OCI-M2 (cell line): ENCODE data around the gene HTR6.
"Not testable (repeated sequence)": the region's sequence is repeated elsewhere in the genome, so short reads cannot be mapped to it uniquely, and the experiment has no call there.

ENCODE experiments used
- DNase-seq: peaks from one replicate; lab custom pipeline; 2025; ENCODE audit not compliant: unreplicated experiment; lab: John Stamatoyannopoulos, UW

The HTR6 gene

DNA sequence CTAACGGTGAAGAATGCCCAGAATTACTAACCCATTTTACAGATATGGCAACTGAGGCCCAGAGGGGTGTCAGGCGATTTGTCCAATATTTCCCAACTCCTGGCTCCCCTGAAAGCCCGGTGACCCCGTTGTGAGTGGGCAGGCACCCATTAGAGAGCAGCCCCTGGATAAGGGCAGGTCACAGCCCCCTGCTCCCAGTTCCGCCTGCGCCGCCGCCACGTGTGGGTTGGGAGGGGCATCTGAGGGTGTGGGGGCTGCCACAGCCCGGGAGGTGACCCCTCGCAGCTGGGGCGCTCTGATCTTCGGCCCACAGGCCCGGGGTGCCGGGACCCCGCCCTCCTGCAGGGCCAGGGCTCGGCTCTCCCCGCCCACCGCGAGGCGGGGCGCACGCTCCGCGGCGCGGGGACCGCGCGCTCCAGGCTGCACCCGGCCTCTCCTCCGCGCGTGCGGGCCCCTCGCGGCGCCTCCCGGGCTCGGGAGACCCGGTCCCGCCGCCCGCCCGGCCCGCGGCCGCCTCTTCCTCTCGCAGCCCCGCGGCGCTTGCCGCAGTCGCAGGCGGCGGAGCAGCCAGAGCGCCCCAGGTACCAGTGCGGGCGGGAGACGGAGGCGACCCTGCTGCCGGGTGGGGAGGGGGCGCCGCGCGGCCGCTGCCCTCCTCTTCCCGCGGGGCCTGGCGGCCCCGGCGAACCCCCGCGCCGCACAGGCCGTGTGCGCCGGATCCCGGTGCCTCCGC lies at the start of gene HTR6:
TSS of gene HTR6 (plus strand) at position 423 of the 733 bp plus-strand sequence. CDS start 879 bp downstream, outside the sequence.
- no peak for DNase-seq

DNA sequence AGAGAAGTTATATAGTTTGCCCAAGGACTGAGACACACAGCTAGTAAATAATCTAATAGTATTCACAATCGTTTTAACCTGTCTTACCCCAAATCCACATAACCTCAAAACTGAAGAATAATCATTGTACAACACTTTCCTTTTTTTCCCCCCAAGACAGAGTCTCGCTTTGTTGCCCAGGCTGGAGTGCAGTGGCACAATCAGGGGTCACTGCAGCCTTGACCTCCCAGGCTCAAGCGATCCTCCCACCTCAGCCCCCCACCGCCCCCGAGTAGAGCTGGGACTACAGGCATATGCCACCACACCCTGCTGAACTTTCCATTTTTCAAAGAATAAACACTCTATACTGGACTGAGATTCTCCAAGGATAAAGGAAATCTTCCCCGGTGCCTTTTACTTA lies 49.2 kb upstream of the HTR6 start:
- no peak for DNase-seq

DNA sequence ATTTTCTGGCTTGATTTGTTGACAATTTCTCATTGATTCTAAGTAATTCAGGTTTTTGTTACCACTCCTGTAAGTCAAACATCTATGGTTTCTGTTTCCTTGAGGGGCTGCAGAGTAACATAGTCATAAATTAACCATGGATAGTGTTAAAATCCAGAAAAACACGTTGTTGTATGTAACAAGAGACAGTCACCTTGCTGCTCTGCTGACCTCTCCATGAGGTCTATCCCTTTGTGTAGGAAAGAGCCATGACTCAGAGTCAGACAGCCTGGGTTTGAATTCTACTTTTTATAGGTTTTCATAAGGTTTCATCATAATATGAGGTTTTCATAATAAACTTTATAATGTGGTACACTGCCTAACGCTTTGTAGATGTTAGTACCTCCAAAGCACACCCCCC lies 48.2 kb upstream of the HTR6 start:
- DNase-seq: no peak

DNA sequence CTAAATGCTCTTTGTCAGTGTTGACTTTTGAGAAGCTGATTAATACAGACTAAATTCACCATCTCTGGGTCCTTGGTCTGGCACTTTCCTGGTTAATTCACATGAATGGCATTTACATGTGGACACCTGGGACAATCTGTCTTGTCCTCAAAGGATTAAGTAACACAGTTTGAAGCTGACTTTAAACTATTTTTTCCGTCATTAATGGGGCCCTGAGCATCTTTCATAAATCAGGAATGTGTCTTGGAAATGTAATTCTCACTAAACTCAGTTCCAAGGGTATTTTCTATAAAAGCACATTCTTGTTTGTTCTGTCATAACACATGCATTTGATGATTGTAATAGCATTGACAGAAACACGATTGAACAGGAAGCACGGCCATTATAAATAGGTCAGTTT lies 47.3 kb upstream of the HTR6 start:
- DNase-seq: no peak

DNA sequence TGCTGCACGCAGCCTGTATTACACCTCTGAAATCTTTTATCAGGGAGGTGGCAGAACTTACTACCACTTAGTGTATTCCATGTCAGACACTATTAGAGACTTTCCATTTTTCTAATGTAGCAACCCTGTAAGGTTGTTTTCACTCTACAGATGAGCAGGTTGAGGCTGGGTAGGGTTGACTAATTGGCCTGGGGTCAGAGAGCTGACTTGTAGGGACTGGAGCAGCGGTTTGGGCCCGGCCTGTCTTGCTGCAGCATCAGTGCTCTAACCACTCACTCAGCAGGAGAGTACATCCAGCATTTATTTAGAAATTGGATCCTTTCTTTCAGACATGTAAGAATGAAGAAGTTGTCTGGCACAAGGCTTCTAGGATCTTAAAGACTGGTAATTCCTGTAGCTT lies 46.2 kb upstream of the HTR6 start:
- no peak for DNase-seq

DNA sequence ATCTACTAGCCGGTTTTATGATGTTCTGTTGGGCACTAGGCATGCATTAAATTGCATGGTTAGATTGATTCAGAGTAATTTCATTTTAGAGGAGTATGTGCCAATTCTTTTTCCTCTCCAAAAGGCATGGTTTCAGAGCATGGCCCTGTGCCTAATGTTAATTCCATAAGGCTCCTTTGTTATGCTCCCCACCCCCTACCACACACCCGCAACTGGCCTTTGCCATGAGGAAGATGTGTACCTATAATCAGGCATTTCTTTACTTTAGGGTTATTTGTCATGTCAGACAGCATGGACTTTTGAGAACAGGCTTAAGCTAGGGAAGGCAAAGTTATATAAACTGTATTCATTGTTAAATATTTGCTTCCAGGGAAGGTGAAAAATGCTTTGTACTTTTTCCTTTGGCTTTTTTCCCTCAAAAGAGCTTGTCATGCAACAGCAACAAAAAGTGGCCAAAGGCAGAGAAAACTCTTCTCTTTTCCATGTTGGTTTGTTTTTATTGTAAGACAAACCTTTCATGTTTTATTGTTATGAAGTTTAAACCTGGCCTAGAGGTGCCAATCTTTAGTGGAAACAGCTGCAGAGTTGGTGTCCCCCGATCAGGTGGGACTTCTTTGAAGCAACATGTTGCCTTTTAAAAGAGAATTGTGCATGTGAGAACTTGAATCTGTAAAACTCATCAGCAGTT lies 44.8 kb upstream of the HTR6 start:
- no peak for DNase-seq

DNA sequence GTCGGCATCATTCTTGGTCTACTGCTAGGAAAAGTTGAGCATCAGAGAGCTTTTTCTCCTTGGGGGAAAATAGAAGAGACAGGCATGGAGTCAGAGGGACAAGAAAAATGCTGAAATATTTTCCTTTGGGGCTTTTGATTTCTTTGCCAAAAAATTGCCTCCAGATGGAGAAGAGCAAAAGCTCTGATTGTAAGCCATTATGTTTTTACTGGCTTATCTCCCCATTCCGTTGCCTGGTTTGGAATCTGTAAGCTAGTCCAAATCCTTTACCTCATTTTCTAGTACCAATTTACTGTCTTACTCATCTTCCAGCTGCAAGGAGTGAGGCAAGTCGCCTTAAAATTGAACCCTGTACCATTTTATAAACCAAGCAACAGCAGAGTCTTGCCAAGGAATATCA lies 43.9 kb upstream of the HTR6 start:
- DNase-seq: no peak

DNA sequence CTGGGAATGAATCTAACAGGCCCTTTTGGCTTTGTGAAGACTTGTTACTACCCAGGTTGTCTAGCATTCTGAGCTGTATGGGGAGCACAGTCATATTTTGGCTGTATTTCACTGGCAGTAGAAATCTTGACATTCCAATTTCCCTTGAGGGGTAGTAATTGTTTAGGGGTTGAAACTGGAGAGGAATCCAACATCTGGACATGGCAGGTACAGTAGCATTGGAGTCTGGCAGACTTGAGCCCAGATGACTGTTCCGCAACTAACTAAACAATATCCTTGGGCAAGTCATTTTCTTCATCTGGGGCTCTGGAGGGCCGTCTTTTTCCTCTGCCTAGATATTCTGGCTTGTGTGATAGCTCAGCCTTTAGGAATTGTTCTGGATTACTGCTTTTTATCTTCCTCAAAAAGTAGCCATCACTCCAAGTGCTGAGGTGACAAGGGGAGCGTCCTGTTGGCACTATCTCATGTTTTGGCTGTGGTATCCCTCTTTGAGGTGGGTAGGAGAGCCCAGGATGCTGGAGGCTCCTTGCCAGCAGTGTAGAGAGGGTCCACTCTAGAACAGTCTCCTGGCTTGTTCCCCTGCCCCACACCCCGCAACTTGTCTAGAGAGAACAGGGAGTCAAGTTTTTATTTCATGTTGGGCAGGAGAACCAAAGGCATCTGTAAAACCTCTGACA lies 43.3 kb upstream of the HTR6 start:
- no peak for DNase-seq

DNA sequence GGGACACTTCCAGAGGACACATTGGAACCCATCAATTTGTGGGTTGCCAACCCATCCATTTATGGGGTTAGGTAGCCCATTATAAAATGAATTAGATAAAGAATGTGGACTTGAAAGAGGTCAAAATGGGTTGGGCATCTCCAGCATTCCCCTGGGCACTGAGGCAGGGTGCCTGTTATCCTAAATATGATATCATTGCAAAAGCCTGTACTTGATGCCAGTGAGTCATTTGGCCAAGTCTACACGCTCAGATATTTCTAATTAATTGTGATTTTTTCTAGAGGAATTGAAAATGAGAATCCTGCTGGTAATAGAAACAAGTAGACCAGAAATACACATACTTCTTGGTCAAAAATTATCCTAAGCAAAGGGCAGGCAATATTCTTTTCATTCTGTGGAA lies 42.5 kb upstream of the HTR6 start:
- no peak for DNase-seq

DNA sequence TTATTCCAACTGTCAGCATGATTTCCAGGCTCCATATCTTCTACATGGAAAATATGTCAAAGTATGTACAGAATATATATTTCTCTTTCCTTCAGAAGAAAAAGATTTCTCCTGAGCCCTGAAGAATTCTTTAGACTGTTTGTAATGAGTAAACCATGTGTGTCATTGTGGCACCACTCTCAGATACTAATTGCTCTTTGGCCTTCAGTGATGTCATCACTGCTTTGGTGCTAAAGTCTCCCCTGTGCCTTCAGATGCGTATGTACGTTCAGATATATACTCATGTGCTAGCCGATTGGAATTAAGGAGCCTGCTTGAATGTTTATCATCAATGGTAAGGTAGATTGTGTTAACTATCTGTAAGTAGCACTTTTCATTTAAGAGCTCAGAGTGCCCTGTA lies 41.2 kb upstream of the HTR6 start:
- no peak for DNase-seq

DNA sequence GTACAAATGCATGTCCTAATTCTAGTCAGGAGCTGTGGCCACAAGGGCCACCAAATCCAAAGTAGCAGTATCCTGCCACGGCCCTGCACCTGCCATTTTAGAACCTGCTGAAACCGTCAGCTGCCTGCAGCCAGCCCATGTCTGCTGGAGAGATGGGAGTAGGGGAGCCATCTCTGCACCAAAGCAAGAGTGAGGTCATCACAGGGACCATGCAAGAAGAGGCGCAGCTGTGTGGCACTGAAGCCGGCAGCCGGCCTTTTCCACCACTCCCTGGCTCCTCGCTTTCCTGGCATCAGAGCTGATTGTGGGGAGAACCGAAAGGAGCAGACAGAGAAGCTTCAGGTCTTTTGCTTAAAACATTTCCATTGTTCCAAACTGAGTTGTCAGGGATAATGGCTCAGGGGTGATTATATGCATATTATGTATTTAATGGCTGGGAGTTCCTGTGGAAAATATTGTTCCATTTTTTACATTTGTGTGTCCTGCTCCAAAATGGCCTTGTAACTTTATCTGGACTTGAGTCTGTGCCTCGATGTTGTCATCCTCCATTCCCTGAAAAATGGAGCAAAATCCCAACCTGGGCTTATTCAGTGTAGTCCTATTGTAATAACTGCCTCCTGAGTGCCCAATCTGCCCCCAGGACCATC lies 39.3 kb upstream of the HTR6 start:
- DNase-seq: no peak

DNA sequence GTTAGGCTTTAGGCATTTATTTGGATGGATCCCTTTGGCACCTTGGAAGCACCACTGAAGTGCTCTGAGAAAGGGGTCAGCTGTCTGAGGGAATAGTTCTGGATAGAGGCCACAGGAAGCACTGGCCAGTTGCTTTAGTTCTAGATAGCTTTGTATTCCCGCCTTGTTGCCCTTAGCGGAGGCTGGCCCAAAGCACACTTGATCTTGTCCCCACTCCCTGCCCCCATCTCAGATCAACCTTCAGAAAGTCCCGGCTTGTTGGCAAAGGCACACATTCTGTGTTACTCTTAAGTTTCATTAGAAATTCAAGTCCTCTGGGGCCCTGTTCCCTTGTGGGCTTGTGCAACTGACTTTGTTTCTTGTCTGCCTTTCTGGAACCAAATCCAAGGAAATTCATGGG lies 35.8 kb upstream of the HTR6 start:
- no peak for DNase-seq

DNA sequence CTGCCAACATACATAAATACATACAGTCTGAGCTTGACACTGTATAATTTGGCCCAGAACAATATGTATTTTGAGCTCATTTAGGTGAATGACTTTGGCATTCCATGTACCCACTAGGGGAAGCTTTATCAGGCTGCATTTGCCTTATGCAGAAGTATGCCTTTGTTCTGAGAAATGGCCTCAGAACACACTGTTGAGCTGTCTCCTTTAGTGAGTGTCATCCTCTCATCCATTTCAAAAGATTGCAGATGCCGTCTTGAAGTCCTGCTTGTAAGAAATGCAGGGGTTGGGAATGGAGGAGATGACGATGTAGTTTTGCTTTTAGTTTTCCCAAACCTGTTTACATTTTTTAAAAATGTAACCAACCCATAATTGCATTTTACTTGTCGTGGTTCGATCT lies 35.3 kb upstream of the HTR6 start:
- no peak for DNase-seq

DNA sequence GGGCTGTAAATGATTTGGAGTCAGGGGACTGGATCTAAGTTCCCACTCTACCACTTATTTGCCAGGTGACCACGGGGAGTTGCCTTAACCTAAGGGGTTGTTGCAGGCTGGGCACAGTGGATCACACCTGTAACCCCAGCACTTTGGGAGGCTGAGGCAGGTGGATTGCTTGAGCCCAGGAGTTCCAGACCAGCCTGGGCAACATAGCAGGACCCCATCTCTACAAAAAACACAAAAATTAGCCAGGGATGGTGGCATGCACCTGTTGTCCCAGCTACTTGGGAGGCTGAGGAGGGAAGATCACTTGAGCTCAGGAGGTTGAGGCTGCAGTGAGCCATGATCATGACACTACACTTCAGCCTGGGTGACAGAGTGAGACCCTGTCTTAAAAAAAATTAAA lies 34.5 kb upstream of the HTR6 start:
- DNase-seq: not testable (repeated sequence)

DNA sequence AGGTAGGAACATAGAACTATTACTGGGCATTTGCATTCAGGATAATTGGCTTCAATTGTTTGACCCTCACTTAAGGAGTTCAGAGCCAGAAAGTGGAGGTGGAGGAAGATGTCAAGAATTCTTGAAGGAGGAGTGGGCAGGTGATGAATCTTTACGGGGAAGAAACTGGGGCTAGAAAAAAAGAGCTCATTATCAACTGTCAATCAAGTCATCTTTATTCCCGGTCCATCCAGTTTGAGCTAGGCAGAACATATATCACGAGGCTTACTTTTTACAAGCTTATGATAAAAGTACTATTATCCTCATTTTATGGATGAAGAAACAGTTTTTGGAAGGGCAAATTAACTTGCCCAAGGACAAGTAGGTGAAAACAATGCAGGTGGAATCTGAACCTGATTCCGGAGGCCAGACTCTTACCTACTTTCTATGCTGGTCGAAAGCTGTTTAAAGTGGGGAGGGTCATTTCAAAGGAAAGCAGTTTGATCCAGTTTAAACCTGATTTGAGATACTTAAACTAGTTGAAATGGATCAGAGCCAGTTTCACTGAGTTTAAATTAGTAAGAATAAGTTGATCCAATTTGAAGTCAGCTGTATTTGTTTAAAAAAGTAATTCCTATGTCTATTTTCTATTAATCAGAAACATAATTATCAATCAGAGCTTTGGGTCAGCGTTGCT lies 33.8 kb upstream of the HTR6 start:
- no peak for DNase-seq

DNA sequence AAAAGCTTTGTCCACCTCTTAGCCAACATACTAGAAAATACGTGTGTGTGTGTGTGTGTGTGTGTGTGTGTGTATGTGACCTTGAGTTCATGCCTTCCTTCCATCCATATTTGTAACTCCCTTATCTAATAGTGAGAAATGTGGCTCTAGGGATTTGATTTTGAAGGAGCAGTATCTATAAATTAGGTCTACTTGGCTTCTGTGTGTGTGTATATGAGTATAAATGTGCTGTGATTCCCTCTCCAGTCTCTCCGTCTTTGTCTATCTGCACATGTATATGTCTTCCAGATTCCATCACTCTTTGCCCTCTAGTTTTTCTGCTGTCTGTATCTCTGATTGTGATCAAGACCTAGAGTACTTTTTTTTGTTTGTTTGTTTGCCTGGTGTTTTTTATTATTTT lies 32.5 kb upstream of the HTR6 start:
- DNase-seq: no peak

DNA sequence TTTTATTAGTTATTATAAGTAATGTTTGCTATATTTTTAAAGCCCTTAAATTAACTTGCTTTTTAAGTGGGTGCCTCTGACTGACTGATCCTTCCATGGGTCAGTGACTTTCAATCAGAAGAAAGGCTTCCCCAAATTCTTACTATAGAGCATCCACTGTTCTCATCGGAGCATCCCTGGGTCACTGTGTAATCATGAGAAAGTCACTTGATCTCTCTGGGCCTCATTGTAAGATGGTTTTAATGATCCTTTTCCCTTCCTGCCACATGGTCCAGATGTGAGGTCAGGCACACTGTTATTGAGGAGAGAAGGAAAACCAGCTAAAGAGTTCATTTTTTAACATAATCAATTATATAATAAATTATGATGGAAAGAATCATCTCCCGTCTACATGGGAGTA lies 31.6 kb upstream of the HTR6 start:
- DNase-seq: no peak

DNA sequence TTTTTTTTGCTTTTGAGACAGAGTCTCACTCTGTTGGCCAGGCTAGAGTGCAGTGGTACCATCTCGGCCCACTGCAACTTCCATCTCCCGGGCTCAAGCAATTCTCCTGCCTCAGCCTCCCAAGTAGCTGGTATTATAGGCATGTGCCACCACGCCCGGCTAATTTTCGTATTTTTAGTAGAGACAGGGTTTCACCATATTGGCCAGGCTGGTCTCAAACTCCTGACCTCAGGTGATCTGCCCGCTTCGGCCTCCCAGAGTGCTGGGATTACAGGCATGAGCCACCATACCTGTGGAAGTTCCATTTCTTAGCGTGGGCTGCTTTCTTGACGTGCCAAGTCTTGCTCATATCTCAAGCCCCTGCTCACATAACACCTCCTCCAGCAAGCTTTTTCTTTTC lies 29.6 kb upstream of the HTR6 start:
- DNase-seq: not testable (repeated sequence)

DNA sequence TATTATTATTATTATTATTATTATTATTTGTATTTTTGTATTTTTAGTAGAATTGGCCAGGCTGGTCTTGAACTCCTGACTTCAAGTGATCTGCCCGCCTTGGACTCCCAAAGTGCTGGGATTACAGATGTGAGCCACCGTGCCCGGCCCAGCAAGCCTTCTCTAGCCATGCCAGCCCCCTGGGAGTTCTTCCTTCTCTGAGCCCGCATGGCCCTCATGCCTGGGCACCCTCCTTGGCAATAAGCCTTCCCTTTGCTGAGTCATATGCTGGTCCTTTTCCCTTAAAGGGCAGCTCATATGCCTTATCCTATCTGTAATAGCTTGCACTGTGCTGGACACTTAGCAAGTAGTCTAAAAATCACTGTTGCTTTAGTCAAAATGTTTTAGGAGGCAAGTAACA lies 29.0 kb upstream of the HTR6 start:
- no peak for DNase-seq

DNA sequence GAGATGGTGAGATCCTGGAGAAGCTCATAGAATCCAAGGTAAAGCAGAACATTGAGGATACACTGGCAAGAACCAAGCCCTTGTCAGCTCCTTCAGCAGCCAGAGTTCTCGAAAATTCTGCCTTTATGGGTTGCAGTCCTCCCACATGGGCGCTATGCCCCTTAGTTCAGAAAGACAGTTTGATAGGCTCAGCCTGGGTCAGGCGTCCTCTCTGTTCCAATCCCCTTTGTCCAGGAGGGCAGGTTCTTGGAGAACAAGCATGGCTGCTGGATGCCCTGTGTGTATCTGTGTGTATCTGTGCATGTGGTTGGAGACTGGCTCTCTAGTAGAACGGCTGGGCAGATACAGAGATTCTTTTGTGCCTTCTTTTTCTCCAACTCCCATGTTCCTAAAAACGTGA lies 28.6 kb upstream of the HTR6 start:
- no peak for DNase-seq

DNA sequence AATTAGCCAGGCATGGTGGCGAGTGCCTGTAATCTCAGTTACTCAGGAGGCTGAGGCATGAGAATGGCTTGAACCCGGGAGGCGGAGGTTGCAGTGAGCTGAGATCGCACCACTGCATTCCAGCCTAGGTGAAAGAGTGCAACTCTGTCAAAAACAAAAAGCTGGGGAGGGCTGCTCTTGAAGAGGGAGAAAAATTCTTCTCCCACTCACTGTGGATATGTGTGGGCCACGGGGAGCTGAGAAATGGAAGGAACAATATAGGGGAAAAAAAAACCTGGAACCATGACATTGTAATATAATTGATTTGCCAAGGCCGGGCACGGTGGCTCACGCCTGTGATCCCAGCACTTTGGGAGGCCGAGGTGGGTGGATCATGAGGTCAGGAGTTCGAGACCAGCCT lies 27.9 kb upstream of the HTR6 start:
- DNase-seq: not testable (repeated sequence)
